Measurements from ENCODE around the gene ASPSCR1. TPM values are rescaled to one million over a fixed set of nuclear protein-coding genes. Genes with fewer than 3 reads are reported as not detected.

ASPSCR1 gene
- total RNA-seq, 1 donor from 2014 or later, result 30.4 TPM

DNA sequence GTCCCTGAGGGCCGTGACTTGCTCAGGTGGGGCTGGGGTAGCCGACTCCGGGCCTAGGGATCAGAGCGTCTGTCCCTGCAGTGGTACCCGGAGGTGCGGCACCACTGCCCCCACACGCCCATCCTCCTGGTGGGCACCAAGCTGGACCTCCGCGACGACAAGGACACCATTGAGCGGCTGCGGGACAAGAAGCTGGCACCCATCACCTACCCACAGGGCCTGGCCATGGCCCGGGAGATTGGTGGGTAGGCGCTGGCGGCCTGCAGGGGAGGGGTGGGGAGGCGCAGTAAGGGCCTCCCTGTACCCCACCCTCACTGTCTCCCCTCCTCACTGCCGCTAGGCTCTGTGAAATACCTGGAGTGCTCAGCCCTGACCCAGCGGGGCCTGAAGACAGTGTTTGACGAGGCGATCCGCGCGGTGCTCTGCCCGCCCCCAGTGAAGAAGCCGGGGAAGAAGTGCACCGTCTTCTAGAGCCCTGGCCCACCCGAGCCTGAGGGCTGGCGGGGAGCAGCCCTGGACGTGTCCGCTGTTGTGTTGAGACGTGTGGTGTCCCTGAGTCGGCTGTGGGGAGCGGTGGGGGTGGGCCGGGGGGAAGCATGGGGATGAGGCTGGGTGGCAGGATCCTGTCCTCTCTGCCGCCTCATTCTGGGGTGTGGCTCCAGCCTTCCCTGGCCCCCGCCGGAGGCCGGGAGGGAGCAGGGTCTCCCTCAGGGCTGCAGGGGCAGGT lies 56.1 kb downstream of the ASPSCR1 start:
- H3K4me3 Mint-ChIP-seq (ENCODE audit: unreplicated experiment), result peak overlapping the region; percentile 61
- H3K27me3 Mint-ChIP-seq (ENCODE audit: low read depth), result no peaks in the 10 kb centered on the region
- no peaks in the 10 kb centered on the region for H3K36me3 Mint-ChIP-seq (ENCODE audit: low read depth)
- no peaks in the 10 kb centered on the region for H3K9me3 Mint-ChIP-seq (ENCODE audit: low read depth)
- no peak for DNase-seq (ENCODE audit: low spot score)
- no peak overlapping the region for H3K27ac Mint-ChIP-seq (ENCODE audit: unreplicated experiment)
- H3K4me1 Mint-ChIP-seq (ENCODE audit: low read depth), result peaks cover 19% of the 10 kb centered on the region
- TF ChIP-seq, protein P1, sequence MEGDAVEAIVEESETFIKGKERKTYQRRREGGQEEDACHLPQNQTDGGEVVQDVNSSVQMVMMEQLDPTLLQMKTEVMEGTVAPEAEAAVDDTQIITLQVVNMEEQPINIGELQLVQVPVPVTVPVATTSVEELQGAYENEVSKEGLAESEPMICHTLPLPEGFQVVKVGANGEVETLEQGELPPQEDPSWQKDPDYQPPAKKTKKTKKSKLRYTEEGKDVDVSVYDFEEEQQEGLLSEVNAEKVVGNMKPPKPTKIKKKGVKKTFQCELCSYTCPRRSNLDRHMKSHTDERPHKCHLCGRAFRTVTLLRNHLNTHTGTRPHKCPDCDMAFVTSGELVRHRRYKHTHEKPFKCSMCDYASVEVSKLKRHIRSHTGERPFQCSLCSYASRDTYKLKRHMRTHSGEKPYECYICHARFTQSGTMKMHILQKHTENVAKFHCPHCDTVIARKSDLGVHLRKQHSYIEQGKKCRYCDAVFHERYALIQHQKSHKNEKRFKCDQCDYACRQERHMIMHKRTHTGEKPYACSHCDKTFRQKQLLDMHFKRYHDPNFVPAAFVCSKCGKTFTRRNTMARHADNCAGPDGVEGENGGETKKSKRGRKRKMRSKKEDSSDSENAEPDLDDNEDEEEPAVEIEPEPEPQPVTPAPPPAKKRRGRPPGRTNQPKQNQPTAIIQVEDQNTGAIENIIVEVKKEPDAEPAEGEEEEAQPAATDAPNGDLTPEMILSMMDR (IDR thresholded peaks at IDR 0.05), result no peak

DNA sequence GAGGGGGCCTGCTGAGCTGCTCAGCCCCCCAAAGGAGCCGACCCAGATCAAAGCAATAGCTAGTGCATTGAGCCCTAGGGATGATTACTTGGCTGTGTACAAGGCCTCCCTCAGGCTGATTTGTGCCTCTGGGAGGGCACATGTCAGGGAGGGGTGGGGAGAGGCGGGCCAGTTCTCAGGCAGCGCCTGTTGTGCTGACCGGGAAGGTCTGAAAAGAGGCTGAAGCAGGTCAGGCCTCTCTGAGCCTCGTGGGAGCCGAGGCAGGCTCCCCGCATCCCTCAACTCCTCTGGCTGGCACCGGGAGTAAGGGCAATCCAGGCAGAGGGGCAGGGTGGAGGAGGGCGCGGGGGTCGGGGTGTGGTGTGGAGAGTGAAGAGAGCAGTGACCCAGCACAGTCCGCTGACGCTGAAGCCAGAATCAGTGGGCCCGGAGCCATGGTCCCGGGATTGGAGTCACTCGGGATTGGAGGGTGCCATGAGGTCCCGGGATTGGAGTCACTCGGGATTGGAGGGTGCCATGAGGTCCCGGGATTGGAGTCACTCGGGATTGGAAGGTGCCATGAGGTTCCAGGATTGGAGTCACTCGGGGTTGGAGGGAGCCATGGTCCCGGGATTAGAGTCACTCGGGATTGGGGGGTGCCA lies 57.1 kb downstream of the ASPSCR1 start:
- Mint-ChIP-seq H3K4me1 (ENCODE audit: low read depth) (peaks cover 19% of the 10 kb centered on the region), H3K9me3 (ENCODE audit: low read depth) (no peaks in the 10 kb centered on the region), H3K27me3 (ENCODE audit: low read depth) (no peaks in the 10 kb centered on the region), H3K27ac (ENCODE audit: unreplicated experiment) (no peak overlapping the region), H3K4me3 (ENCODE audit: unreplicated experiment) (no peak overlapping the region), H3K36me3 (ENCODE audit: low read depth) (no peaks in the 10 kb centered on the region)
- TF ChIP-seq, protein P1 (IDR thresholded peaks at IDR 0.05), result no peak
- DNase-seq (ENCODE audit: low spot score), result no peak

DNA sequence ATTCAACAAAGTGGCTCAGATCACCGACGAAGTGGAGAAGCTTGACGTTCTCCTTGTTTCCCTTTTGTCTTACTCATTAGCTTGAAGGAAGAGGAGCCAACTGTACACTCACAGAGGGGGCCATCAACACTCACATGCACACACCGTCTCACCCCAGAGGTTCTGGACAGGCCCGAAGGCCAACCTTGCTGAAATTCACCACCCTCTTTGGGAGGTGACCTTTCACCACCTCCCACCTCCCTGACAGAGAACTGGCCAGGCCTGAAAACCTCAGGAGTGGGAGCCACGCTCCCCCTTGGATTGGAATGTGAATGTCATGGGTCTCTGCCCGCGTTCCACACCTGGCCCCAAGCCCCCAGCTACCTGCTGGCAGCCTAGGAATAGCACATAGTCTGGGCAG lies 58.1 kb downstream of the ASPSCR1 start:
- Mint-ChIP-seq H3K9me3 (ENCODE audit: low read depth) (no peaks in the 10 kb centered on the region), H3K4me1 (ENCODE audit: low read depth) (peaks cover 16% of the 10 kb centered on the region), H3K4me3 (ENCODE audit: unreplicated experiment) (no peak overlapping the region)

DNA sequence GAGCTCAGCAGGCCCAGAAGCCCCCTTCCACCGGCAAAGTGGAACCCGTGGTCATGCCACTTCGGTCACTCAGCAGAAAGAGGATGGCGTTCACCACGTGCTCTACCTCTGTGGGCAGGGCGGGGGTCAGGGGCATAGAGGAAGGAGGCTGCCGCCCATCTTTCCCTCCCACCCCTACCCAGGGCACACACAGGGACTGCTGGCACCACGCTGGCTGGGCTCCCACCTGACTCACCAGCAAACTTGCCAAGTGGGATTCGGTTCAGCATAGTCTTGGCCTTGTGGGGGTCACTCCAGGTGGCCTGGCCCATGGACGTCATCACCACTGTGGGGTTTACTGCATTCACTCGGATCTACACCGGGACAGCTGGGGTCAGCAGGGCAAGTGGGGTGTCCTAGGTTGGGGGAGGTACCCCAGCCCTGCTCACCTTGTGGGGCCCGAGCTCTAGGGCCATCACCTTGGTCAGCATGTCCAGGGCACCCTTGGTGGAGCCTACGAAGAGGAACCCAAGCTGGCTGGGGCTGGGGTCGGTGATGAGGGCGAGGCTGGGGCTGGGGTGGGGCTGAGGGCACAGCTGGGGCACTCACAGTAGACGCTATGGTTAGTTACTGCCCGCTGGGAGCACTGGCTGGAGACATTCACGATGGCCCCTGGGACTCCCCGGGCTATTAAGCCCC lies 58.7 kb downstream of the ASPSCR1 start:
- H3K27ac Mint-ChIP-seq (ENCODE audit: unreplicated experiment), result no peak overlapping the region
- no peaks in the 10 kb centered on the region for H3K36me3 Mint-ChIP-seq (ENCODE audit: low read depth)
- DNase-seq (ENCODE audit: low spot score), result no peak
- TF ChIP-seq, protein P1 (IDR thresholded peaks at IDR 0.05), result no peak
- peak overlapping the region; percentile 70 for H3K4me3 Mint-ChIP-seq (ENCODE audit: unreplicated experiment)
- H3K27me3 Mint-ChIP-seq (ENCODE audit: low read depth), result no peaks in the 10 kb centered on the region
- no peaks in the 10 kb centered on the region for H3K9me3 Mint-ChIP-seq (ENCODE audit: low read depth)
- H3K4me1 Mint-ChIP-seq (ENCODE audit: low read depth), result peaks cover 14% of the 10 kb centered on the region

More for the DNA sequence above, 58.1 kb downstream of the ASPSCR1 start:
- Mint-ChIP-seq H3K27me3 (ENCODE audit: low read depth) (no peaks in the 10 kb centered on the region), H3K36me3 (ENCODE audit: low read depth) (no peaks in the 10 kb centered on the region), H3K27ac (ENCODE audit: unreplicated experiment) (no peak overlapping the region)
- no peak for DNase-seq (ENCODE audit: low spot score)
- TF ChIP-seq, protein P1 (IDR thresholded peaks at IDR 0.05), result no peak

DNA sequence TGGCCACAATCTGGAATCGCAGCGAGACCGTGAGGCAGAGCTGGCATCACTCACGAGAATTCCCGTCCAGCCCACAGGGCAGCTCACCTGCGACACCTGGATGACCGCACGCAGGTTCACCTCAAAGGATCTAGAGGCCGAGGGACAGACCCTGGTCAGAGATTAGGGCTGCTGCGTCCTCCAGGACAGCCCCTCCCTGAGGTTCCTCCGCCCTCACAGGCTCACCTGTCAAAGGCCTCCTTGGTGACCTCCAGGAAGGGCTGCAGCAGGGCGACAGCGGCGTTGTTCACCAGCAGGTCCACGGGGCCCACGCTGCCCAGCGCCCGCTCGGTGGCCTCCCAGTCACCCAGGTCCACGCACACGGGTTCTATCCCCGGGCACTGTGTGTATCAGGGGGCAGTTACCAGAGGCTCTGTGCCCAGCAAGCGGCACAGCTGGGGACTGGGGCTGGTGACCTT lies 59.2 kb downstream of the ASPSCR1 start:
- H3K4me3 Mint-ChIP-seq (ENCODE audit: unreplicated experiment), result peak overlapping the region; percentile 70

More for the DNA sequence above, 59.2 kb downstream of the ASPSCR1 start:
- H3K36me3 Mint-ChIP-seq (ENCODE audit: low read depth), result no peaks in the 10 kb centered on the region
- no peaks in the 10 kb centered on the region for H3K27me3 Mint-ChIP-seq (ENCODE audit: low read depth)
- H3K27ac Mint-ChIP-seq (ENCODE audit: unreplicated experiment), result no peak overlapping the region
- H3K4me1 Mint-ChIP-seq (ENCODE audit: low read depth), result peaks cover 14% of the 10 kb centered on the region
- H3K9me3 Mint-ChIP-seq (ENCODE audit: low read depth), result no peaks in the 10 kb centered on the region
- no peak for DNase-seq (ENCODE audit: low spot score)
- TF ChIP-seq, protein P1 (IDR thresholded peaks at IDR 0.05), result no peak

Measured in chondrocyte (in vitro differentiated cells).